ENCODE data around the gene PPFIA4.

The PPFIA4 gene

DNA sequence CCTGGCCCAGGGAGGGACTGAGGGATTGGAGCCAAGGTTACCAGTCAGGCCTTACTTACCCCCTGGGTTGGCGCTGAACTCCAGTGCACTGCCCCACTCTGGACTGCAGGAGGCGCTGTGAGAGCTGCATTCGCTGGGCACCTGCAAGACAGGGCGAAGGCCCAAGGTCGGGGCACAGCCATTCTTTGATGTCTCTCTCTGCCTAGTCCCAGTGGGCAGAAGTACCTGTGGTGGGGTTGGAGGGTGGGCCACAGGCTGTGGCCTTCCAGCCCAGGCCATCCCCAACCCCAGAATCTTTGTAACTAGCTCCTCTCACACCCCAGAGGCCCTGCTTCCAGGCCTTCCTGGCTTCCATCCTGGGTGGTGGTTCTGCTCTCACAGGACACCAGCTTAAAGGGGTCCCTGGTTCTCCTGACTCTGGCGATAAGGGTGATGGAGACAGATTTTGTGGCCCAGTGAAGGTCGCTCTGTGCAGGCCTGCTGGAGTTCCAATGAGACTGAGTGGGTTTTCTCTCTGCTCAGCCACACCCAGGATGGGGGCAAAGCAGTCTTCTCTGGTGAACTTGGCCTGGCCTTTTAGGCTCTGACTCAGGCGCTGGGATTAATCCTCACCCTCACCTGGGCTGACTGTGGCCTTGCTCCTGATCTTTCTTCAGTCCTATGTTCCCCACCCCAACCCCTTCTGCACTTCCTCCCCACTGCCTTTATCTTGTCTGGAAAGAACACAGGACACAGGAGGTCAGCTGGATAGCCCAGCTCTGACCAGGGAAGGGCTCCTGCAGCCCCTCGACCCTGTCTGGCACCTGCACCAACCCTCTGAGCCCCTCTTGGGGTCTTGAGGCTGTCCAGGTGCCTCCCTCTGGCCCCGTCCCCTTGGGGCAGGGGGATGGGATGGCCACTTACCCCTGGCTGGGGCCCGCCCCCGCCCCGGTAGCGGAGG, 58.6 kb downstream of the PPFIA4 start:
- TF ChIP-seq, protein P1, sequence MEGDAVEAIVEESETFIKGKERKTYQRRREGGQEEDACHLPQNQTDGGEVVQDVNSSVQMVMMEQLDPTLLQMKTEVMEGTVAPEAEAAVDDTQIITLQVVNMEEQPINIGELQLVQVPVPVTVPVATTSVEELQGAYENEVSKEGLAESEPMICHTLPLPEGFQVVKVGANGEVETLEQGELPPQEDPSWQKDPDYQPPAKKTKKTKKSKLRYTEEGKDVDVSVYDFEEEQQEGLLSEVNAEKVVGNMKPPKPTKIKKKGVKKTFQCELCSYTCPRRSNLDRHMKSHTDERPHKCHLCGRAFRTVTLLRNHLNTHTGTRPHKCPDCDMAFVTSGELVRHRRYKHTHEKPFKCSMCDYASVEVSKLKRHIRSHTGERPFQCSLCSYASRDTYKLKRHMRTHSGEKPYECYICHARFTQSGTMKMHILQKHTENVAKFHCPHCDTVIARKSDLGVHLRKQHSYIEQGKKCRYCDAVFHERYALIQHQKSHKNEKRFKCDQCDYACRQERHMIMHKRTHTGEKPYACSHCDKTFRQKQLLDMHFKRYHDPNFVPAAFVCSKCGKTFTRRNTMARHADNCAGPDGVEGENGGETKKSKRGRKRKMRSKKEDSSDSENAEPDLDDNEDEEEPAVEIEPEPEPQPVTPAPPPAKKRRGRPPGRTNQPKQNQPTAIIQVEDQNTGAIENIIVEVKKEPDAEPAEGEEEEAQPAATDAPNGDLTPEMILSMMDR (conservative IDR thresholded peaks at IDR 0.05; ENCODE audit: low read depth, low read length), result peak; percentile 47
- H3K4me3 ChIP-seq (ENCODE audit: low read depth, low read length), result no peak overlapping the region
- no peak for DNase-seq (ENCODE audit: low read depth)

DNA sequence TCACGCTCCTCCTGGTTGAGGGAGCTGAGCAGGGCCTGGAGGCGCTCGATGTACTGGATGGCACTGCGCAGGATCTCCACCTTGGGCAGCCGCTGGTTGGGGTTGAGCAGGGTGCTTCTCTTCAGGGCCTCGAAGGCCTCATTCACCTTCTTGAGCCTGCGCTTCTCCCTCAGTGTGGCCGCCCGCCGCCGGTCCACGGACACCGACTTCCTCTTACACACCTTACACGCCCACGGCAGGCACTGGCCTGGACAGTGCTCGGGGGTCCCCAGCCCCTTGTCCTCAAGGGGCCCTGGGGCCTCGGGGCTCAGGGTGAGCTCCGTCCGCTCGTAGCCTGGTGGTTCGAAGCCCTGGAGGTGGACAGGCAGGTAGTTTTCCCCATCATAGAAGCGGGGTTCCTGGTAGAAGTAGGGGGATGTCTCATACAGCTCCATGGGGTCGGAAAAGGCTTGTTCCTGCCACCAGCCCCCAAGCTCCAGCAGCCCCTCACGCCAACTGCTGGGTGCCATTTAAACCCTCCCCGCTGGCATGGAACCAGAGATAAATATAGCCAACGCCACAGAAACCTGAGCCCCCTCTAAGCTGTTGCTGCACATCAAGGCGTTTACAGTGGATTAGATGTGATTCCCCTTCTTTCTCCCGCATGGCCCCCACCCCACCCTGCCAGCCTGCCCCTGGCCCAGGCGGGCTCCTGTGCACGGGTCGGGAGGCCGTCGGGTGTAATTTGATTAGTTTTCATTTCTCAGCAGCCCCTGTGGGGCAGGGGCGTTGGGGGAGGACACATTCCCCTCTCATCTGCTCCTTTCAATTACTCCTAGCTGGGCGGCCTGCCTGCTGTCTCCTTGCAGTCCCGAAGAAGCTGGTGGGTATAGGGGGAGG, 59.5 kb downstream of the PPFIA4 start, which contains the start of gene MYOG:
Gene MYOG, minus strand, starts transcription at position 485 of the 879 bp plus-strand sequence. Its CDS starts 51 bp downstream, at position 434.
- DNase-seq (ENCODE audit: low read depth), result no peak
- TF ChIP-seq, protein P1 (conservative IDR thresholded peaks at IDR 0.05; ENCODE audit: low read depth, low read length), result no peak
- H3K4me3 ChIP-seq (ENCODE audit: low read depth, low read length), result no peak within 1 kb of the TSS

DNA sequence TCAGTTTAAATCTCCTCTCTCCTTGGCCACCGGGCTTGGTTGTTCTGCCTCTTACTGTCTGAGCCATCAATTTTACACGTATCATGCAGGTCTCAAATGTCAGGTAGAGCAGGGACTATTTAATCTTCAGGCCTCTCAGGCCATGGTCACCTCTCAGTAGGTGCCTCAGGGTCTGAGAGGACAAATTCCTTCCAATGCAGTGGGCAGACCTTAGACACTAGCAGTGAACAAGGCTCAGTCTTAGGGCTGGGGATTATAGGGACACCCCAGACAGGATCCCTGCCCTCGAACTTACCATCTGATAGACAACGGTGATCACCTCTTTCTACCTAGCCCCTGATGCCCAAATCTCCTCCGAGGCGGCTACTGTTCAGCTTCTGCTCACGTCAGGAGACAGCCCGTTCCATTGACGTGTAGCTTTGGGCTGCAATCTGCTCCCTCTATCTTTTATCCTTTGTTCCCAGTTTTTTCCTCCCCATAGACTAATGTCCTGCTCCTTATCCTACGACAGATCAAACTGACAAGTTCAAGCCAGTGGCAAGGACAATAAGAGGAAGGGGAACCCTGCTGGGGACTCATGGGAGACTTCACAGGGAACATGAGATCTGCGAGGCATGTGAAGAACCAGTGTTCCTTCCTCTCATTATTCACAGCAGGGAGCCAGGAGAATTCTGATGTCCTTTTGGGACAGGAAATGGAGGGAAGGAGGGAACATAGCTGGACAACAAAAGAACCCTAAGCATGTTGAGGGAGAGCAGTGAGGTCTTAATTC, 60.9 kb downstream of the PPFIA4 start:
- no peak overlapping the region for H3K4me3 ChIP-seq (ENCODE audit: low read depth, low read length)
- DNase-seq (ENCODE audit: low read depth), result no peak
- TF ChIP-seq, protein P1 (conservative IDR thresholded peaks at IDR 0.05; ENCODE audit: low read depth, low read length), result no peak

DNA sequence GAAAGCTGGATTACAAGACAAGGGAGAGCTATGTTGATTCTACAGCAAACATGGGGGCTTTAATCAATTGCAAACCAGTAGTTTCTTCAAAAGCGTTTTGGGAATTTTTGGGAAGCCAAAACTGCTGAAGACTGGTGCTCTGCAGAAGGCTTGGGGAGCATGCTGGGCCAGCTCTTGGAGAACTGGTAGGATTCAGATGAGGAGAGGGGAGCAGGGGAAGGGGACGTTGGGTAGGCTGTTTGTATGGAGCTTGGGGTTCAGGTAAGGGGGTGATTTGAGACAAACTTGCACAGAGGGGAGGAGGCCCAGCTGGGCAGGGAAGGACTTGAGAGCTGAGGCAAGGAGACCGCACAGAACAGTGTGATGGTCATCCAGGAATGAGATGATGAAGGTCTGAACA, 62.1 kb downstream of the PPFIA4 start:
- no peak overlapping the region for H3K4me3 ChIP-seq (ENCODE audit: low read depth, low read length)
- TF ChIP-seq, protein P1 (conservative IDR thresholded peaks at IDR 0.05; ENCODE audit: low read depth, low read length), result no peak
- DNase-seq (ENCODE audit: low read depth), result no peak

DNA sequence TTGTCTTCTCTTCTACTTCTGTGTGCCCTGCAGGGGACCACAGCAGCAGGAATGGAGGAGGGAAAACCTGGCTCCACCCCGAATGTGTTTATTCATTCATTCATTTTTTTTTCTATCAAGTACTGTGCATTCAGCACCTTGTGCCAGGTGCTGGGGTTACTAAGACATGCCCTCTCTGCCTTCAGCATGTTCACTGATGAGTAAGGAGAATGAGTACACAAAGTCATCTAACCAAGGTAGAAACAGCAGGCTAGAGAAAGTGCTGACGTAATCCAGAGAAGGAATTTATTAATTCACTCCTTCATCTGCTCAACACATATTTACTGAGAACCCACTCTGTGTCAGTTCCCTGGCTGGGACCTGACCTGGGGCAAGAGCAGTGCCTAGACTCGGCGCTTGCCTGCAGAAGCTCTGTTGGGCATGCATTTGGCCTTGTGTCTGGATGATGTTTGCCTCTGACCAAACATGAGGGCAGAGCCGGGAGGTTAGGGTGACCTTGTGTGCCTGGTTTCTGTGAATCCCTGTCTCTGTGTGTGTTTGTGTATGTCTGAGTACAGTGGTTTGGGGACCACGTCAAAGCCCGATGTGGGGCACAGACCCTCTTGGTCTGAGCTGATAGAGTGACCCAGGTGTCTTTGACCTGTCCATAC, 62.8 kb downstream of the PPFIA4 start:
- TF ChIP-seq, protein P1 (conservative IDR thresholded peaks at IDR 0.05; ENCODE audit: low read depth, low read length), result no peak
- no peak for DNase-seq (ENCODE audit: low read depth)

DNA sequence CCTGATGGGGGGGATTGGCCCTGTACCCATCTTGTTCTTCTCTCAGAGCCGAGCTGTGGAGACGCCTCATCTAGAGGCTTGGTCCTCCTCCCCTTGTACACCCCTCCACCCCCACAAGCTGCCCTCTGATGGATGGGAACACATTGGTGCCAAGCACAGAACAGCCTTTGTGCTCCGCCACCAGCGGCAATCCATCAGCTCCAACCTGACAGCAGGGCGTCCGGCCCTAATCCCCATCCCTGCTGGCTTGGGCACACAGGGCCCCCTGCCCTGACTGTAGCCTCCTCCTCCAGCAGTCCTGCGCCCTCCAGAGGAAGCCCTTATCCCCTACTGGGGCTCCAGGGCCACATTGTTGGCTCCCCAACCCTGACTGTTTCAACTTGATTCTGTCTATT, 63.4 kb downstream of the PPFIA4 start:
- no peak for DNase-seq (ENCODE audit: low read depth)
- no peak overlapping the region for H3K4me3 ChIP-seq (ENCODE audit: low read depth, low read length)
- TF ChIP-seq, protein P1 (conservative IDR thresholded peaks at IDR 0.05; ENCODE audit: low read depth, low read length), result no peak

More for the DNA sequence above, 62.8 kb downstream of the PPFIA4 start:
- H3K4me3 ChIP-seq (ENCODE audit: low read depth, low read length), result no peak overlapping the region

Data from choroid plexus epithelial cell (primary cell).